NCI-H82 treated with DMSO at 0.1 percent for 48 hours (cell line): ENCODE results near the gene ARRDC5.
"Not testable (repeated sequence)": the region's sequence is repeated elsewhere in the genome, so short reads cannot be mapped to it uniquely, and the experiment has no call there.

Experiments
- DNase-seq: peaks from one replicate; lab custom pipeline; 2025; ENCODE audit not compliant: unreplicated experiment; lab: John Stamatoyannopoulos, UW

The ARRDC5 gene

GRCh38 chr19:4871711-4872110 lies 31.0 kb downstream of the ARRDC5 start:
- DNase-seq = no peak

GRCh38 chr19:4870025-4870700 lies 32.5 kb downstream of the ARRDC5 start:
- DNase-seq = no peak

GRCh38 chr19:4868286-4868834 lies 34.3 kb downstream of the ARRDC5 start:
- no peak for DNase-seq

DNA sequence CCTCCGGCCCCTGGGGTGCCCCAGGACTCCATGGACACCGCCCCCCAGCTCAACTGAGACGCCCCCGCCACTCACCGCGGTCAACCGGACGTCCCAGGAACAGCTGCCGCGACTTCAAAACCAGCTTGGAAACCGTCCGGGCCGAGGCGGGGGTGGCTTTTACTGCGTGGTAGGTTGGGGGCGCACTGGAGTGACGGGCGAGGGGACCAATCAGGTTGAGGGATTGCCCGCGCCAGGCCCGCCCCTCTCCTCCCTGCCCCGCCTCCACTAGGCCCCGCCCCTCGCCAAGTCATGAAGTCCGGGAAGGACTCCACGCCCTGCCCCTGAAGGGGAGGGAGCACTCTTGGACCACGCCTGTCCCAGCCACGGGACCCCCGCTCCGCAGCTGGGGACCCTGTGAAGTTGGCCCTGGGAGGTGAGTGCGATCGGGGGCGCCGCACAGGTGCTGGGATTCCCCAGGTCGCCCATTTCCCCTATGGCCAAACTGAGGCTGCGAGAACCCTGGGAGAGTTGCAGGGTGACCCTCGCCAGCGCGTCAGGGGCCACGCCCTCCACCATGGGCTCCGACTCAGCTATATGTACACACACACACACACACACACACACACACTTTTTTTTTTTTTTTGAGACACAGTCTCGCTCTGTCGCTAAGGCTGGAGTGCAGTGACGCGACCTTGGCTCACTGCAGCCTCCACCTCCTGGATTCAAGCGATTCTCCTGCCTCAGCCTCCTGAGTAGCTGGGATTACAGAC lies 35.0 kb downstream of the ARRDC5 start, which contains the start of gene PLIN3:
PLIN3 (minus strand) TSS at position 134 of the 752 bp plus-strand sequence. CDS start 6,273 bp downstream, outside the sequence.
- peak; percentile 27 for DNase-seq

GRCh38 chr19:4866595-4867424 lies 35.9 kb downstream of the ARRDC5 start:
- DNase-seq = no peak

DNA sequence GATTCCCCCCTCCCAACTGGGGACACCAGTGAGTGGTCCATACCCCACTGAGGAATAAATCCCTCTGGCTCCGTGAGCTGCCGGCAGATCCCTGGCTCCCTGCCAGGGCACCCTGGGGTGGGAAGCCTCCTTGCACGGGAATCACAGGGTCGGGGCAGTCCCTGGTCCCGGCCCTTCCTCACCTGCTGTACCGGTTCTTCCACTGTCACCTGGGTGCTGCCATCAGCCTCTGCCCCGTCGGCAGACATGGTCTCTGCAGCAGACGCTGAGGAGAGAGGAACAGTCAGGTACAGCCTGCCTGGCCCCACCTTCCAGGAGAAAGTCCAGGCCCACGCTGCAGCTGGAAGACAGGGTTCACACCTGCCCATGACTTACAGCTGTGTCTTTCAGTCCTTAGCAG lies 41.5 kb downstream of the ARRDC5 start:
- DNase-seq = no peak

- DNase-seq = no peak
These were observed 43.0 kb downstream of the ARRDC5 start for GRCh38 chr19:4859697-4860096.

DNA sequence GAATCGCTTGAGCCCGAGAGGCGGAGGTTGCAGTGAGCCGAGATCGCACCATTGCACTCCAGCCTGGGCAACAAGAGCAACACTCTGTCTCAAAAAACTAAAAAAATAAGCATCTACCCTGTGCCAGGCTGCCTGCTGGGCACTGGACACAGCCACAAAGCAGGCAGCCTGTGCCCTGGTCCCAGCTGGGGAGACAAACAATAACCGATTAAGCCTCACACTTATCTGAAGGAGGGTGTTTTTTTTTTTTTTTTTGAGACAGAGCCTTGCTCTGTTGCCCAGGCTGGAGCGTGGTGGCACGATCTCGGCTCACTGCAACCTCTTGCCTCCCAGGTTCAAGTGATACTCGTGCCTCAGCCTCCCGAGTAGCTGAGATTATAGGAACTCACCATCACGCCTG lies 46.2 kb downstream of the ARRDC5 start:
- DNase-seq = not testable (repeated sequence)

GRCh38 chr19:4853506-4853905 lies 49.2 kb downstream of the ARRDC5 start:
- DNase-seq = not testable (repeated sequence)

GRCh38 chr19:4852484-4852883 lies 50.2 kb downstream of the ARRDC5 start:
- no peak for DNase-seq

- DNase-seq = peak; percentile 24
These were observed 51.0 kb downstream of the ARRDC5 start for GRCh38 chr19:4851551-4852290.

DNA sequence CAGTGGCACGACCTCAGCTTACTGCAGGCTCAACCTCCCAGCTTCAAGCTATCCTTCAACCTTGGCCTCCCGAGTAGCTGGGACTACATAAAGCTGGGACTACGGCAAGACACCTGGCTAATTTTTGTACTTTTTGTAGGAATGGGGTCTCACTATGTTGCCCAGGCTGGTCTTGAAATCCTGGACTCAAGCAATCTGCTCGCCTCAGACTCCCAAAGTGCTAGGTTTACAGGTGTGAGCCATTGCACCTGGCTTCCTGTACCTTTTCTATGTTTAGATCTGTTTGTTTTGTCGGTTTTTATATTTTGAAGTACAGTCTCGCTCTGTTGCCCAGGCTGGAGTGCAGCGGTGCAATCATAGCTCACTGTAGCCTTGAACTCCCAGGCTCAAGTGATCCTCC lies 53.7 kb downstream of the ARRDC5 start:
- DNase-seq = no peak

DNA sequence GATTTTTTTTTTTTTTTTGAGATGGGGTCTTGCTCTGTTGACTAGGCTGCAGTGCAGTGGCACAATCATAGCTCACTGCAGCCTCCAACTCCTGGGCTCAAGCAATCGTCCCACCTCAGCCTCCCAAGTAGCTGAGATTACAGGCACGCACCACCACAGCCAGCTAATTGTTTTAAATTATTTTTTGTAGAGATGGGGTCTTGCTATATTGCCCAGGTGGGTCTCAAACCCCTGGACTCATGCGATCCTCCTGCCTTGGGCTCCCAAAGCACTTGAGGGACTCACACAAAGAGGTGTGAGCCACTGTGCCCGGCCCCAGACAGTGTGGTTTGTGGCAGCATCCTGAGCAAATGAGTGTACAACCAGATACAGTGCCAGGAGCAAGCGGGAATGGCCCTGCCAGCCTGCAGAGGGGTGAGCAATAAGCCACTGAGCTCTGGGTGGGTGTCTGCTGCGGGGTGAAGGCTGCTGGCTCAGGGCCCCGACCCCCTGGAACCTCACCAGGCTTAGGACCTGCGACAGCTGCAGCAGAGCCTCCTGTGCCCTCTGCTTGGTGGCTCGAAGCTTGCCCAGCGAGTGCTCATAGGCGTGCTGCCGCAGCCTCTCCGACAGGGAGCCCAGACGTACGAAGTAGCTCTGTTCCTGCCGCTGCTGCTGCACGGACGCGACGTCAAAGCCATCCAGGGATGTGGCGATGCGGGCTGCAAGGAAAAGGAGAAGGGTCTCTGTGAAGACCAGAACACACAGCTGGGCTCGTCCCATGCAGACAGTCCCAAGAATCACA lies 55.3 kb downstream of the ARRDC5 start:
- no peak for DNase-seq

DNA sequence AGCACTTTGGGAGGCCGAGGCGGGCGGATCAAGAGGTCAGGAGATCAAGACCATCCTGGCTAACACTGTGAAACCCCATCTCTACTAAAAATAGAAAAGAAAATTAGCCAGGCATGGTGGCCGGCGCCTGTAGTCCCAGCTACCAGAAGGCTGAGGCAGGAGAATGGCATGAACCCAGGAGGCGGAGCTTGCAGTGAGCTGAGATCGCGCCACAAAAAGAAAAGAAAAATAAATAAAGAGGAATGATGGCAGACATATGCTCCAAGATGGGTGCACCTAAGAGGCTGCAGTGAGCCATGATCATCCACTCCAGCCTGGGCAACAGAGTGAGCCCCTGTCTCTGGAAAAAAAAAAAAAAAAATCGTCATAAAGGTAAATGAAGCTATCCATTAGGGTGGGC lies 56.7 kb downstream of the ARRDC5 start:
- DNase-seq = not testable (repeated sequence)

DNA sequence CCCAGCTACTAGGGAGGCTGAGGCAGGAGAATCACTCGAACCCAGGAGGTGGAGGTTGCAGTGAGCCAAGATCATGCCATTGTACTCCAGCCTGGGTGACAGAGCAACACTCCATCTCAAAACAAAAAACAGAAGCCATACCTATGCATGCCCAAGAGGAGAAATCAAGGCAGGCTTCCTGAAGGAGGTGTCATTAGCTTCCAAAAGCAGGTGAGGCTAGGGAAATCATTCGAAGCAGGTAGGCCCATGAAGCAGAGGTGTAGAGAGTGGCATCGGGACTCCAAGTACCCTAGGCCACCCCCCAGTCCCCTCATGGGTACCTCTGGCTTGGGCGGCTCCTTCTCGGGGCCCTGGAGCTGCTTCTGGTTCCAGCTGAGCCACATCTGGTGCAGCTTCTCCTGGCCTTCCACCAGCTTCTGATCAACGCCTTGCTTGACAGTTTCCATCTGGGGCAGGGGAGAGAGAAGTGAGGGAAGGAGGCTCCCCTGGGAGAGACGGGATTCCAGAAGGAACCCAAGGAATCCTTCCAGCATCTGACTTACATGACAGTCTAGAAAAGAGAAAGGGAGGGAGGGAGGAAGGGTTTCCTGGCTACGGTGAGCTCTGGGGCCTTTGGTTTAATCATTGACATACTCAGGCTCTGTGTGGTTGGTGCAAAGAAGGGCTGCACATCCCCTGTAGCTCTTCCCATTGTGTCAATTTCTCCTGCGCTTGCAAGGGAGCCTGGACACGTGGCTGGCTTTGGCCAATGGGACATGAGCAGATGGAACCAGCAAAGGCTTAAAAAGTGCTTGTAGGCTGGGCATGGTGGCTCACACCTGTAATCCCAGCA lies 58.1 kb downstream of the ARRDC5 start:
- no peak for DNase-seq

GRCh38 chr19:4843647-4843965 lies 59.1 kb downstream of the ARRDC5 start:
- DNase-seq = no peak
